GM10266 (cell line): Measurements from ENCODE around the gene FEM1B.

ENCODE experiments used
- DNase-seq: peaks from one replicate; pipeline ENCODE4 v3.0.0; 2012; ENCODE audit errors: extremely low spot score
- CTCF ChIP-seq: IDR thresholded peaks from 2 replicates; pipeline ENCODE4 v1.5.1; 2012; ENCODE audit warnings: mild to moderate bottlenecking, low read depth; ENCODE audit not compliant: control insufficient read depth, insufficient read depth; ENCODE audit errors: missing control alignments

FEM1B gene

GRCh38 chr15:68261980-68262379 lies 15.6 kb upstream of the FEM1B start:
- no peak for DNase-seq
- no peak for TF ChIP-seq CTCF

GRCh38 chr15:68262514-68263356 lies 14.8 kb upstream of the FEM1B start:
- DNase-seq = no peak
- TF ChIP-seq CTCF = no peak

DNA sequence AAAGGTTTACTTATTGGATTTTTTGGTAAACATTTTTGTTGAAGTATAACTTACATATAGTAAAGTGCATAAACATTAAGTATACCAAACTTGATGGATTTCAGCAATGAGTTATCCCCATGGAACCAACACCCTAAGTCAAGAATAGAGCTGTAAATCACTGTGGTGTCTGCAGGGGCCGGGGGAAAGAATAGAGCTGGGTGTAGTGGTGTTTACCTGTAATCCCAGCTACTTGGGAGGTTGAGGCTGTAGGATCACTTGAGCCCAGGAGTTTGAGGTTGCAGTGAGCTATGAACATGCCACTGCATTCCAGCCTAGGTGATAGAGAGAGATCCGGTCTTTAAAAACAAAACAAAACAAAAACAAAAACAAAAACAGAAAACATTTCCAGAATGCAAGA lies 13.3 kb upstream of the FEM1B start:
- DNase-seq = no peak
- no peak for TF ChIP-seq CTCF

DNA sequence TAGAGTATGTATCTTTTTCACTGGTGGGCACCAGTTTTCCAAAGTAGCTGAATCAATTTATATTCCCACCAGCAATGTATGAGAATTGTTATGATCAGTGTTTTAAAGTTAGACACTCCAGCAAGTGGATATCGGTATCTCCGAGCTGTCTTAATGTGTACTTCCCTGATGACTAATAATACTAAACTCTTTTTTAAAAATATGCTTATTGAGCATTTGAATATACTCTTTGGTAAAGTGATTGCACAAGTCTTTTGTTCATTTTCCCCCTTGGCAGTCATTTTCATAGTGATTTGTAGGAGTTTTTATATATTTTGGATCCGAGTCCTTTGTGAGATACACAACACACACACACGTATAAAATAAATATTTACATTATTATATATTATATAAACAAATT lies 12.5 kb upstream of the FEM1B start:
- no peak for DNase-seq
- no peak for TF ChIP-seq CTCF

- no peak for TF ChIP-seq CTCF
- DNase-seq = no peak
Measured at GRCh38 chr15:68265674-68266073, 11.9 kb upstream of the FEM1B start.

DNA sequence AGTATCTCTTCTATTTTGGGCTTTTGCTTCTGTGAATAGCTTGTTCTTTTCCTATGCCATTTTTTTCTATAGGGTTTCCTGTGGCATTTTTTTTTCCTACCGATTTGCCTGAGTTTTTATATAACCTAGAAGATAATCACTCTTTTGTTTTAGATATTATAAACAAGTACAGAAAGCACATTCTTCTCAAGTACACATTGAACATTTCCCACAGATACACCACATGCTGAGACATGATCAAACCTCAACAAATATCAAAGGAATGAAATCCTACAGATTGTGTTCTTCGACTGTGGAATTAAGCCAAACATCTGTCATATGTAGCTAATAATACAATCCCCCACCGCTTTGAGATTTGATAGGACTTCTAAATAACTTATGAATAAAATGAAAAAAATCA lies 9.1 kb upstream of the FEM1B start:
- no peak for TF ChIP-seq CTCF
- no peak for DNase-seq

DNA sequence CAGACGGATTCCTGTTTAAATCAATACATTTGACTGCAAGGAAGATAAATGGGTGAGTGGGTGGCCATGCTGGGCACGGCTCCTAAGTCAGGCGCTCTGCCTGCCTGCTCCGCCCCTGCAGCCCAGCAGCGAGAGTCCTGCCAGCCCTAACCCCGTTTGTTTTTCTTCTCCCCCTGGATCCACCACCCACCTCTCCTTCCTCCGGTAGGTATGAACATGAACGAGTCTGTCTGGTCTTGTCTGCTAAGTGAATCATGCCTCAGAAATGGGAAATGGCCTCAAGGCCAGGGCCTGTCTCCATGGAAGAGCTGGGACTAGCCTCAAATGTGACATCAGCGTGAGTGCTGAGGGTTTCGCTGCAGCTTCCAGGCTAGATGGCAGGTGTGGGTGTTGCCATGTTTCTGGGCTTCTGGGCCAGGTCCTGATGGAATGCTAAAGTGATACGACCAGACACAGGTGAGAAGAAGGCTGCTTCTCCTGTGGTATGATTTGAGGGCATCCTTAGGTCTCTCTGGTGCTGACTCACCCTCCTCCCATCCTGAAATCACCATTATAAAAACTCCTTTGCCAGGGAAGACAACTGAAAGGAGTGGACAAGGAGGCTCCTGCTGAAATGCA lies 5.6 kb upstream of the FEM1B start:
- no peak for TF ChIP-seq CTCF
- no peak for DNase-seq
